ENCODE data around the gene RNF111.
A peak's percentile ranks its signal among the peaks of the same experiment; 100 is the strongest.

The RNF111 gene

DNA sequence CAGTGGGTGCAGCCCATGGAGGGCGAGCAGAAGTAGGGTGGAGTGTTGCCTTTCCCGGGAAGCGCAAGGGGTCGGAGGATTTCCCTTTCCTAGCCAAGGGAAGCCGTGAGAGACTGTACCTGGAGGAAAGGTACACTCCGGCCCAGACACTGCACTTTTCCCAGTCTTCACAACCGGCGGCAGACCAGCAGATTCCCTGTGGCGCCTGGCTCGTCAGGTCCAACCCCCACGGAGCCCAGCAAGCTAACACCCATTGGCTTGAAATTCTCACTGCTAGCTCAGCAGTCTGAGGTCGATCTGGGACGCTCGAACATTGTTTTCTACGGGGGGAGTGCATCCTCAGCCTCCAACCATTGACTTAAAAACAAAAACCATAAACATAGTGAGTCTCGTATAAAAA lies 144.0 kb downstream of the RNF111 start:
- CTCF ChIA-PET: interaction anchor here (1.5 to 2.1 kb wide), 2 partner anchors 9 to 24 kb away, joined by 5 read pairs; no protein-coding TSS in a partner anchor
- TF ChIP-seq, protein P1, sequence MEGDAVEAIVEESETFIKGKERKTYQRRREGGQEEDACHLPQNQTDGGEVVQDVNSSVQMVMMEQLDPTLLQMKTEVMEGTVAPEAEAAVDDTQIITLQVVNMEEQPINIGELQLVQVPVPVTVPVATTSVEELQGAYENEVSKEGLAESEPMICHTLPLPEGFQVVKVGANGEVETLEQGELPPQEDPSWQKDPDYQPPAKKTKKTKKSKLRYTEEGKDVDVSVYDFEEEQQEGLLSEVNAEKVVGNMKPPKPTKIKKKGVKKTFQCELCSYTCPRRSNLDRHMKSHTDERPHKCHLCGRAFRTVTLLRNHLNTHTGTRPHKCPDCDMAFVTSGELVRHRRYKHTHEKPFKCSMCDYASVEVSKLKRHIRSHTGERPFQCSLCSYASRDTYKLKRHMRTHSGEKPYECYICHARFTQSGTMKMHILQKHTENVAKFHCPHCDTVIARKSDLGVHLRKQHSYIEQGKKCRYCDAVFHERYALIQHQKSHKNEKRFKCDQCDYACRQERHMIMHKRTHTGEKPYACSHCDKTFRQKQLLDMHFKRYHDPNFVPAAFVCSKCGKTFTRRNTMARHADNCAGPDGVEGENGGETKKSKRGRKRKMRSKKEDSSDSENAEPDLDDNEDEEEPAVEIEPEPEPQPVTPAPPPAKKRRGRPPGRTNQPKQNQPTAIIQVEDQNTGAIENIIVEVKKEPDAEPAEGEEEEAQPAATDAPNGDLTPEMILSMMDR (IDR thresholded peaks at IDR 0.05; ENCODE audit: control extremely low read depth, extremely low read depth, low read depth, missing control alignments): no peak
- DNase-seq (ENCODE audit: extremely low spot score): no peak
- POLR2A ChIA-PET: no interaction called here

DNA sequence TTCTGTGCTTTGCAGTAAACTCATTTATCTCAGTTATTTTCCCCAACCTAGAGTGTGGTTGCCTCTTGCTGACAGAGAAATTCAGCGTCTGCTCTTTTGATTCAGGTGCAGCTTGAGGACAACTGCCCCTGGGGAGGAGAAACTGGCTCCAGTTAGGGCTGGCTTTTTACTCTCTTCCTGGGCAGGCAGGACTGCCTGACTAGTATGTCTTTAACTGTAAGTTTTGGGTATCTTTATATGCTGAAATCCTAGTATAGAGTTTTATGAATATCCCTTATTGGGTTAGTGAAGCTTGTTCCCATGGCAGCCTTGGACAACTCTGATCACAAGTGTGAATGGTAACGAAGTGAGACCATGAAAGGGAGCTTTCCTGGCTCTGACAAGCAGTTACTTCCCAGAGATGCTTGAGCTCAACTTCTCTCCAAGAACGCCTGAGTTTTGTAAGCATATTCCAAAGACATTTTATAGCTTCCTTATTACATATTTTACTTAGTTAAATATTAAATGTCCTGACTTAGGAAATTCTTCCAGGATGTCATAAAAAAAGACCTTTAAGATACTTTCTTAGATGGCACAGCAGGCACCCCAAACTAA lies 144.6 kb downstream of the RNF111 start:
- ChIA-PET CTCF (interaction anchor here (1.1 to 1.5 kb wide), 5 partner anchors 9 to 397 kb away, joined by 3 to 5 read pairs (median 4); no protein-coding TSS in a partner anchor), POLR2A (no interaction called here)
- TF ChIP-seq, protein P1 (IDR thresholded peaks at IDR 0.05; ENCODE audit: control extremely low read depth, extremely low read depth, low read depth, missing control alignments): no peak
- no peak for DNase-seq (ENCODE audit: extremely low spot score)

DNA sequence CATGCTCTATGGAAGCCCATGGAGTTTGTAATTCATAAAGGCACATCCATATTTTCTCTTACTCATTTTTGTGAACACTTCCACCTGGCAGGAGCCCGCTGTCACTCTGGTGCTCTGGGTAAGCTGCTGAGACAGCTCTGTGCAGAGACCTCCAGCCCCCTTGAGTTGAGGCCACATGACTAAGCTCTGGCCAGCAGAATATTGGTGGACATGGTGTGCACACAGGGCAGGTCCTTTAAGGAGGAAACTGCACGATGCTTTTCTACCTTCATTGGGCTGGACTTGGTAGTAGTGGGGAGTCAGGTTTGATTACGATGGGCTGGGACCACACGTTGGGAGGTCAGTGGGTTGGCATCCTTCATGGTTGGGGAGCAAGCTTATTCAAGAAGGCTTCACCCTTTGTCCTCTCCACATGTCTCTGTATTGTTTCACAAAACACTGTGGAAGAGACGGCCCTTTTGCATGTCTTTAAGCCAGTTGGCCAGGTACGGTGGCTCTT lies 146.5 kb downstream of the RNF111 start:
- ChIA-PET POLR2A (no interaction called here), CTCF (interaction anchor here (0.7 to 1.4 kb wide), 2 partner anchors 102 to 177 kb away, joined by 3 read pairs; no protein-coding TSS in a partner anchor)
- TF ChIP-seq, protein P1 (IDR thresholded peaks at IDR 0.05; ENCODE audit: control extremely low read depth, extremely low read depth, low read depth, missing control alignments): no peak
- no peak for DNase-seq (ENCODE audit: extremely low spot score)

DNA sequence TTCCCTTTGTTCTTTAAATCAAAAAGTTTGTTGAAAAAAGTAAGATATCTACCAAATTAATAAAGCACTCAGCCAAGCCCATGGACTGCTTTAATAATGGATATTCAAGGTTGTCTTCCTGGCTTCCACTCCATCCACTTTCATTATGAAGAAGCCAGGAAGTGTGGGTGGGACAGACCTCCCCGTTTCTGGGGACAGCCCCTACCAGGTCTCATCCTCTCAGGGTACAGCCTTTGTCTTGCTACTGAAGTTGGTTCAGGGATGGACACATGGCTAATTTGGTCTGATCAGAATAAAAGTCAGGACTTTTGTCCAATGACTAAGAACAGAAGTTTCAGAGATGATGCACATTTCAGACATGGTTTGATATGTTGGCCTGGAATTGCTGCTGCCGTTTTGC lies 150.1 kb downstream of the RNF111 start:
- ChIA-PET CTCF (interaction anchor here (0.7 to 2.6 kb wide), 13 partner anchors 10 to 909 kb away, joined by 3 to 21 read pairs (median 4); no protein-coding TSS in a partner anchor), POLR2A (no interaction called here)
- peak; percentile 51 for DNase-seq (ENCODE audit: extremely low spot score)
- TF ChIP-seq, protein P1 (IDR thresholded peaks at IDR 0.05; ENCODE audit: control extremely low read depth, extremely low read depth, low read depth, missing control alignments): no peak

DNA sequence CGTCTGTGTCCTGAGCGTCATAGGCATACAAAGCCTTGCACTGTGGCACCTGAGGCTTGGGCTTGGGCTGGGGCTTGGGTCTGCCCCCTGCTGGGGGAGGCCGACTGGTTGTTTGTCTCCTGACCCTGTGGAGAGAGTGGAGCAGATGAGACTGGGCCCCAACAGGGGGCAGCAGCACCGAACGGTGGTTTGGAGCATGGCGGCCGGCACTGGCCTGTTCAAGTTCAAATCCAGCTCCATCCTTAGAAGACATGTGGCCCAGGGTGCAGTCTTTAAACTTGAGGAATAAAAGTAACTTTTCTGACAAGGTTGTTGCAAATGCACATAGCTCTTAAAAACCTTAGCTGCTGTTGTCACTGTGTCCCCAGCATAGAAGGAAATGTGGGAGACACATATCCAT lies 150.8 kb downstream of the RNF111 start:
- ChIA-PET CTCF (interaction anchor here (0.6 to 2.6 kb wide), 24 partner anchors 9 to 910 kb away, joined by 3 to 21 read pairs (median 3); partner anchors contain the start of gene MINDY2), POLR2A (no interaction called here)
- DNase-seq (ENCODE audit: extremely low spot score): peak; percentile 75
- TF ChIP-seq, protein P1 (IDR thresholded peaks at IDR 0.05; ENCODE audit: control extremely low read depth, extremely low read depth, low read depth, missing control alignments): peak; percentile 56

DNA sequence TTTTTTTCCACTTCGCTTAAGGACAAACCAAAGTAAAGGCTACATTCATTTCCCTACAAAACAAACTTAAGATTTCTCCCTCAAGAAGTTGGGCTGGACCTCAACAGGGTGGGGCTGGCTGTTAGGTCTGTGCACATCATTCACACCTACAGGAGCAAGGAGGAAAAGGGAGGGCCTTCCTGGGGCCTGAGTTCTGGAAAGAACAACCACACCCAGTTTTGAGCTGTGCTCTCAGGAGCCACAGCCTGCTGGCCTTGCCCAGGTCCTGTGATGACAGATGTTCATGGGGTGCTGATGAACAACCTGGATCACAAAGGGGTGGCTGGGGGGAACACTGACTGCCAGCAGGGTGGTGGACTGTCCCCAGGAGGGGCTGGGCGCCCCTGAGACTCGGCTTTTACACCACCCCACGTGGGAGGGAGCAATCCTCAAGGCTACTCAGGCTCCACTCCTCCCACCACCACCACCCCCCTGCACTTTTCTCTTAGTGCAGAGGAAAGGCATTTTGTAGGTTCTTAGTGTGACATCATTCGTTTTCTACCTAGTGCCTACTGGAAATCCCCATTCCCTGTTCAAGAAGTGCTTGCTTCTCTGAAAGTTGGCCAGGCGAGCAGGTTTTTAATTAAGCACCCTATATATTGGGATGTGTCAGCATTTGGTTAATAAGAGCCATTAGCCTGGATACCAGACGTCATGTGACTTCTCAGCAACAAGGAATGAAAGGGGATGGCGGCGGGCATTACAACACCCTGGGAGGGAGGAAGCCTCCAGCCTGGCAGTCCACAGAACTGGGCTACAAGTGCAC lies 153.2 kb downstream of the RNF111 start:
- CTCF ChIA-PET: no interaction called here
- peak; percentile 39 for DNase-seq (ENCODE audit: extremely low spot score)
- TF ChIP-seq, protein P1 (IDR thresholded peaks at IDR 0.05; ENCODE audit: control extremely low read depth, extremely low read depth, low read depth, missing control alignments): no peak
- POLR2A ChIA-PET: no interaction called here
